Activated CD4-positive, CD25-positive, alpha-beta regulatory T cell treated with anti-CD3 and anti-CD28 coated beads, Interleukin-2, amount 50 U/mL, for 24 hours (primary cell): ENCODE results near the gene TRIM65.
A peak's percentile ranks its signal among the peaks of the same experiment; 100 is the strongest.
"Not testable (repeated sequence)": the region's sequence is repeated elsewhere in the genome, so short reads cannot be mapped to it uniquely, and the experiment has no call there.

ENCODE experiments used
- ATAC-seq, 2 donors: fragments of 150-1000 bp; cut with Tn5 transposase; one replicate each; pipeline ENCODE4 v1.10.0; 2021; ENCODE audit warnings: mild to moderate bottlenecking in 1 of 2, moderate library complexity in 1 of 2

Gene TRIM65

GRCh38 chr17:75875182-75875939 lies 21.4 kb downstream of the TRIM65 start:
- no peak for ATAC-seq

GRCh38 chr17:75874323-75875181 lies 22.2 kb downstream of the TRIM65 start:
- no peak for ATAC-seq

- ATAC-seq, result no peak
These were observed 23.0 kb downstream of the TRIM65 start for GRCh38 chr17:75873587-75874322.

- no peak for ATAC-seq
These were observed 24.1 kb downstream of the TRIM65 start for GRCh38 chr17:75872434-75873351.

- not testable (repeated sequence) for ATAC-seq
These were observed 26.5 kb downstream of the TRIM65 start for GRCh38 chr17:75870228-75870627.

- ATAC-seq, result no peak
These were observed 27.2 kb downstream of the TRIM65 start for GRCh38 chr17:75869282-75870141.

GRCh38 chr17:75868730-75869281 lies 27.9 kb downstream of the TRIM65 start:
- ATAC-seq, result not testable (repeated sequence)

GRCh38 chr17:75865404-75866188 lies 31.2 kb downstream of the TRIM65 start:
- not testable (repeated sequence) for ATAC-seq

- ATAC-seq, result not testable (repeated sequence)
These were observed 31.9 kb downstream of the TRIM65 start for GRCh38 chr17:75864887-75865286.

GRCh38 chr17:75864448-75864871 lies 32.3 kb downstream of the TRIM65 start:
- ATAC-seq, result peak; percentile 32 to 51

GRCh38 chr17:75861927-75862317 lies 34.8 kb downstream of the TRIM65 start:
- ATAC-seq, result no peak

- ATAC-seq, result not testable (repeated sequence)
These were observed 37.4 kb downstream of the TRIM65 start for GRCh38 chr17:75859358-75859757.

GRCh38 chr17:75856062-75856756 lies 40.5 kb downstream of the TRIM65 start:
- peak in 1 of 2 donors; percentile 14 for ATAC-seq

GRCh38 chr17:75855310-75856061 lies 41.3 kb downstream of the TRIM65 start, which contains the start of gene WBP2:
Gene WBP2, minus strand, starts transcription at chr17:75855335. Its CDS starts 38 bp downstream, at chr17:75855297.
- ATAC-seq, result peak; percentile 90 to 93

GRCh38 chr17:75854881-75855309 lies 41.9 kb downstream of the TRIM65 start:
- ATAC-seq, result no peak

GRCh38 chr17:75854101-75854748 lies 42.5 kb downstream of the TRIM65 start:
- no peak for ATAC-seq

- no peak for ATAC-seq
These were observed 43.3 kb downstream of the TRIM65 start for GRCh38 chr17:75853433-75853832.

- not testable (repeated sequence) for ATAC-seq
These were observed 45.1 kb downstream of the TRIM65 start for GRCh38 chr17:75851693-75851991.
